Measurements from ENCODE around the gene DIP2A. TPM values are rescaled to one million over a fixed set of nuclear protein-coding genes. Genes with fewer than 3 reads are reported as not detected.

DIP2A gene
- total RNA-seq = 10 to 100 TPM; 52.9 to 53.2 TPM

- CTCF ChIA-PET = interaction anchor here (0.5 to 2.5 kb wide), 5 partner anchors 33 to 182 kb away, joined by 3 to 9 read pairs (median 3); partner anchors contain the start of gene PRMT2
- H3K4me3 Mint-ChIP-seq = peak within 1 kb of the TSS; percentile 87
These were observed at the start of gene DIP2A for GRCh38 chr21:46458315-46459023. DIP2A (plus strand) TSS chr21:46458891; CDS start chr21:46459132, 241 bp downstream.

GRCh38 chr21:46409641-46410406 is 48.9 kb upstream of the DIP2A start:
- H3K4me1 Mint-ChIP-seq = peaks cover 5% of the 10 kb centered on the region
- H3K27ac Mint-ChIP-seq = no peak overlapping the region
- ChIA-PET POLR2A (no interaction called here), CTCF (no interaction called here)
- H3K27me3 Mint-ChIP-seq = no peaks in the 10 kb centered on the region
- H3K9me3 Mint-ChIP-seq = no peaks in the 10 kb centered on the region
- H3K4me3 Mint-ChIP-seq = no peak overlapping the region
- no peak for DNase-seq
- H3K36me3 Mint-ChIP-seq (ENCODE audit: low read depth) = peaks cover 23% of the 10 kb centered on the region

More at GRCh38 chr21:46458315-46459023, at the start of gene DIP2A:
- no peaks in the 10 kb centered on the region for H3K27me3 Mint-ChIP-seq
- H3K9me3 Mint-ChIP-seq = no peaks in the 10 kb centered on the region
- peaks cover 37% of the 10 kb centered on the region for H3K4me1 Mint-ChIP-seq
- DNase-seq = peak; percentile 96
- peaks cover 30% of the 10 kb centered on the region for H3K36me3 Mint-ChIP-seq (ENCODE audit: low read depth)
- peak within 1 kb of the TSS; percentile 81 for H3K27ac Mint-ChIP-seq
- POLR2A ChIA-PET = interaction anchor here (0.6 to 6.9 kb wide), 28 partner anchors 9 to 488 kb away, joined by 3 to 61 read pairs (median 5); partner anchors contain the start of genes C21orf58, PCNT and PRMT2

GRCh38 chr21:46410516-46410915 is 48.2 kb upstream of the DIP2A start:
- no peaks in the 10 kb centered on the region for H3K9me3 Mint-ChIP-seq
- POLR2A ChIA-PET = no interaction called here

GRCh38 chr21:46411236-46411635 is 47.5 kb upstream of the DIP2A start:
- Mint-ChIP-seq H3K36me3 (ENCODE audit: low read depth) (peaks cover 26% of the 10 kb centered on the region), H3K4me1 (peaks cover 7% of the 10 kb centered on the region), H3K27me3 (no peaks in the 10 kb centered on the region), H3K9me3 (no peaks in the 10 kb centered on the region), H3K27ac (no peak overlapping the region), H3K4me3 (no peak overlapping the region)
- CTCF ChIA-PET = no interaction called here
- POLR2A ChIA-PET = interaction anchor here (0.9 kb wide), 1 partner anchor 42 kb away, joined by 3 read pairs; no protein-coding TSS in a partner anchor
- DNase-seq = no peak

More at GRCh38 chr21:46410516-46410915, 48.2 kb upstream of the DIP2A start:
- Mint-ChIP-seq H3K27ac (no peak overlapping the region), H3K27me3 (no peaks in the 10 kb centered on the region), H3K4me3 (no peak overlapping the region), H3K4me1 (peaks cover 5% of the 10 kb centered on the region), H3K36me3 (ENCODE audit: low read depth) (peaks cover 22% of the 10 kb centered on the region)
- no peak for DNase-seq
- CTCF ChIA-PET = no interaction called here

- Mint-ChIP-seq H3K27ac (no peak overlapping the region), H3K36me3 (ENCODE audit: low read depth) (peaks cover 26% of the 10 kb centered on the region), H3K27me3 (no peaks in the 10 kb centered on the region), H3K4me1 (peaks cover 7% of the 10 kb centered on the region), H3K9me3 (no peaks in the 10 kb centered on the region), H3K4me3 (no peak overlapping the region)
- no peak for DNase-seq
- ChIA-PET CTCF (no interaction called here), POLR2A (interaction anchor here (0.9 kb wide), 1 partner anchor 43 kb away, joined by 3 read pairs; no protein-coding TSS in a partner anchor)
These were observed 47.0 kb upstream of the DIP2A start for GRCh38 chr21:46411691-46412090.

- no peaks in the 10 kb centered on the region for H3K27me3 Mint-ChIP-seq
- H3K4me3 Mint-ChIP-seq = no peak overlapping the region
- H3K4me1 Mint-ChIP-seq = peaks cover 7% of the 10 kb centered on the region
- no peak for DNase-seq
- ChIA-PET CTCF (interaction anchor here (0.5 kb wide), 1 partner anchor 257 kb away, joined by 3 read pairs; no protein-coding TSS in a partner anchor), POLR2A (no interaction called here)
- H3K9me3 Mint-ChIP-seq = no peaks in the 10 kb centered on the region
- peak overlapping the region; percentile 21 for H3K27ac Mint-ChIP-seq
- H3K36me3 Mint-ChIP-seq (ENCODE audit: low read depth) = peaks cover 19% of the 10 kb centered on the region
These were observed 45.9 kb upstream of the DIP2A start for GRCh38 chr21:46412521-46413364.

- CTCF ChIA-PET = no interaction called here
- POLR2A ChIA-PET = no interaction called here
- H3K27me3 Mint-ChIP-seq = no peaks in the 10 kb centered on the region
- no peak for DNase-seq
- peaks cover 16% of the 10 kb centered on the region for H3K36me3 Mint-ChIP-seq (ENCODE audit: low read depth)
- peaks cover 7% of the 10 kb centered on the region for H3K4me1 Mint-ChIP-seq
- no peak overlapping the region for H3K27ac Mint-ChIP-seq
- H3K4me3 Mint-ChIP-seq = no peak overlapping the region
- H3K9me3 Mint-ChIP-seq = no peaks in the 10 kb centered on the region
These were observed 45.4 kb upstream of the DIP2A start for GRCh38 chr21:46413365-46413696.

GRCh38 chr21:46414965-46415275 is 43.8 kb upstream of the DIP2A start:
- CTCF ChIA-PET = no interaction called here

GRCh38 chr21:46416551-46416950 is 42.1 kb upstream of the DIP2A start:
- ChIA-PET POLR2A (no interaction called here), CTCF (no interaction called here)
- Mint-ChIP-seq H3K9me3 (no peaks in the 10 kb centered on the region), H3K4me3 (no peak overlapping the region), H3K27me3 (no peaks in the 10 kb centered on the region), H3K27ac (no peak overlapping the region), H3K36me3 (ENCODE audit: low read depth) (peaks cover 31% of the 10 kb centered on the region), H3K4me1 (peaks cover 2% of the 10 kb centered on the region)
- no peak for DNase-seq

More at GRCh38 chr21:46414965-46415275, 43.8 kb upstream of the DIP2A start:
- no peak overlapping the region for H3K27ac Mint-ChIP-seq
- H3K36me3 Mint-ChIP-seq (ENCODE audit: low read depth) = peaks cover 25% of the 10 kb centered on the region
- H3K4me3 Mint-ChIP-seq = no peak overlapping the region
- H3K4me1 Mint-ChIP-seq = peaks cover 5% of the 10 kb centered on the region
- no peaks in the 10 kb centered on the region for H3K27me3 Mint-ChIP-seq
- no peak for DNase-seq
- POLR2A ChIA-PET = no interaction called here
- no peaks in the 10 kb centered on the region for H3K9me3 Mint-ChIP-seq

- POLR2A ChIA-PET = no interaction called here
- DNase-seq = no peak
- H3K27me3 Mint-ChIP-seq = no peaks in the 10 kb centered on the region
These were observed 40.3 kb upstream of the DIP2A start for GRCh38 chr21:46418265-46418946.

GRCh38 chr21:46420241-46421190 is 38.2 kb upstream of the DIP2A start:
- CTCF ChIA-PET = no interaction called here
- POLR2A ChIA-PET = no interaction called here
- H3K27me3 Mint-ChIP-seq = no peaks in the 10 kb centered on the region

More at GRCh38 chr21:46418265-46418946, 40.3 kb upstream of the DIP2A start:
- peaks cover 5% of the 10 kb centered on the region for H3K4me1 Mint-ChIP-seq
- CTCF ChIA-PET = no interaction called here
- H3K4me3 Mint-ChIP-seq = no peak overlapping the region
- H3K27ac Mint-ChIP-seq = no peak overlapping the region
- H3K9me3 Mint-ChIP-seq = no peaks in the 10 kb centered on the region
- H3K36me3 Mint-ChIP-seq (ENCODE audit: low read depth) = peaks cover 33% of the 10 kb centered on the region

More at GRCh38 chr21:46420241-46421190, 38.2 kb upstream of the DIP2A start:
- Mint-ChIP-seq H3K9me3 (no peaks in the 10 kb centered on the region), H3K4me3 (no peak overlapping the region), H3K27ac (no peak overlapping the region), H3K4me1 (peaks cover 18% of the 10 kb centered on the region), H3K36me3 (ENCODE audit: low read depth) (peaks cover 36% of the 10 kb centered on the region)
- DNase-seq = no peak
